HEK293 (cell line): Measurements from ENCODE around the gene AGMAT.
A peak's percentile ranks its signal among the peaks of the same experiment; 100 is the strongest.

Experiments
- AEBP2 ChIP-seq: fragments of 450-650 bp; formaldehyde crosslinking; IDR thresholded peaks from 2 replicates; pipeline ENCODE4 v1.5.1; 2016; ENCODE audit warnings: missing biosample characterization, missing genetic modification characterization, borderline replicate concordance
- BCL6B ChIP-seq: fragments of 450-650 bp; formaldehyde crosslinking; IDR thresholded peaks from 2 replicates; pipeline ENCODE4 v1.5.1; 2017; ENCODE audit warnings: missing biosample characterization, missing genetic modification characterization
- EGR2 ChIP-seq: fragments of 450-650 bp; formaldehyde crosslinking; IDR thresholded peaks from 2 replicates; pipeline ENCODE4 v1.5.1; 2016; ENCODE audit warnings: low read depth, missing biosample characterization, missing genetic modification characterization
- HOXC10 ChIP-seq: sonication (generic); formaldehyde crosslinking; IDR thresholded peaks from 2 replicates; pipeline ENCODE4 v1.8.1; 2023; ENCODE audit warnings: mild to moderate bottlenecking, missing genetic modification reagents
- HOXD13 ChIP-seq: sonication (generic); formaldehyde crosslinking; IDR thresholded peaks from 2 replicates; pipeline ENCODE4 v1.8.0; 2022; ENCODE audit warnings: missing genetic modification reagents, borderline replicate concordance
- INSM2 ChIP-seq: fragments of 450-650 bp; formaldehyde crosslinking; IDR thresholded peaks from 2 replicates; pipeline ENCODE4 v1.5.1; 2016; ENCODE audit warnings: missing biosample characterization, missing genetic modification characterization
- KLF1 ChIP-seq: fragments of 450-650 bp; formaldehyde crosslinking; IDR thresholded peaks from 2 replicates; pipeline ENCODE4 v1.5.1; 2016; ENCODE audit warnings: missing biosample characterization, missing genetic modification characterization
- KLF8 ChIP-seq: fragments of 450-650 bp; formaldehyde crosslinking; IDR thresholded peaks from 2 replicates; pipeline ENCODE4 v1.5.1; 2016; ENCODE audit warnings: missing biosample characterization, missing genetic modification characterization
- OSR2 ChIP-seq: fragments of 450-650 bp; formaldehyde crosslinking; IDR thresholded peaks from 2 replicates; pipeline ENCODE4 v1.5.1; 2016; ENCODE audit warnings: missing biosample characterization, missing genetic modification characterization
- PATZ1 ChIP-seq: fragments of 450-650 bp; formaldehyde crosslinking; IDR thresholded peaks from 2 replicates; pipeline ENCODE4 v1.5.1; 2016; ENCODE audit warnings: missing biosample characterization, missing genetic modification characterization
- PBX3 ChIP-seq: sonication (generic); formaldehyde crosslinking; IDR thresholded peaks from 2 replicates; pipeline ENCODE4 v1.8.1; 2022; ENCODE audit warnings: mild to moderate bottlenecking, moderate library complexity, missing genetic modification reagents
- SALL2 ChIP-seq: fragments of 450-650 bp; formaldehyde crosslinking; IDR thresholded peaks from 2 replicates; pipeline ENCODE4 v1.5.0; 2017; ENCODE audit warnings: missing biosample characterization, mild to moderate bottlenecking, missing genetic modification characterization, borderline replicate concordance
- SETDB1 ChIP-seq: IDR thresholded peaks from one replicate; pipeline ENCODE4 v1.6.1; 2017; ENCODE audit warnings: mild to moderate bottlenecking, low read length, moderate library complexity, mixed read lengths; ENCODE audit not compliant: insufficient read length
- ZBTB20 ChIP-seq: fragments of 450-650 bp; formaldehyde crosslinking; IDR thresholded peaks from 2 replicates; pipeline ENCODE4 v1.5.1; 2016; ENCODE audit warnings: missing biosample characterization, missing genetic modification characterization
- ZFP41 ChIP-seq: fragments of 450-650 bp; formaldehyde crosslinking; IDR thresholded peaks from 2 replicates; pipeline ENCODE4 v1.5.1; 2016; ENCODE audit warnings: missing biosample characterization, missing genetic modification characterization, borderline replicate concordance
- ZFP69B ChIP-seq: fragments of 450-650 bp; formaldehyde crosslinking; IDR thresholded peaks from 2 replicates; pipeline ENCODE4 v1.5.1; 2016; ENCODE audit warnings: missing biosample characterization, missing genetic modification characterization
- ZNF157 ChIP-seq: fragments of 450-650 bp; formaldehyde crosslinking; IDR thresholded peaks from 2 replicates; pipeline ENCODE4 v1.5.1; 2016; ENCODE audit warnings: missing biosample characterization, missing genetic modification characterization
- ZNF175 ChIP-seq: fragments of 450-650 bp; formaldehyde crosslinking; IDR thresholded peaks from 2 replicates; pipeline ENCODE4 v1.5.1; 2016; ENCODE audit warnings: missing biosample characterization, missing genetic modification characterization
- ZNF239 ChIP-seq: fragments of 450-650 bp; formaldehyde crosslinking; IDR thresholded peaks from 2 replicates; pipeline ENCODE4 v1.5.1; 2016; ENCODE audit warnings: missing biosample characterization, missing genetic modification characterization
- ZNF24 ChIP-seq: fragments of 450-650 bp; formaldehyde crosslinking; IDR thresholded peaks from 2 replicates; pipeline ENCODE4 v1.5.1; 2016; ENCODE audit warnings: missing biosample characterization, missing genetic modification characterization
- ZNF302 ChIP-seq: fragments of 450-650 bp; formaldehyde crosslinking; IDR thresholded peaks from 2 replicates; pipeline ENCODE4 v1.5.1; 2016; ENCODE audit warnings: missing biosample characterization, missing genetic modification characterization, low read depth
- ZNF341 ChIP-seq: fragments of 450-650 bp; formaldehyde crosslinking; IDR thresholded peaks from 2 replicates; pipeline ENCODE4; 2016; ENCODE audit warnings: low read depth, missing biosample characterization, missing genetic modification characterization
- ZNF394 ChIP-seq: fragments of 450-650 bp; formaldehyde crosslinking; IDR thresholded peaks from 2 replicates; pipeline ENCODE4 v1.5.1; 2016; ENCODE audit warnings: missing biosample characterization, missing genetic modification characterization, mild to moderate bottlenecking, moderate library complexity, borderline replicate concordance
- ZNF398 ChIP-seq: fragments of 450-650 bp; formaldehyde crosslinking; IDR thresholded peaks from 2 replicates; pipeline ENCODE4 v1.5.1; 2017; ENCODE audit warnings: missing biosample characterization, missing genetic modification characterization
- ZNF433 ChIP-seq: fragments of 450-650 bp; formaldehyde crosslinking; IDR thresholded peaks from 2 replicates; pipeline ENCODE4 v1.5.1; 2016; ENCODE audit warnings: missing biosample characterization, missing genetic modification characterization, low read depth
- ZNF521 ChIP-seq: fragments of 450-650 bp; formaldehyde crosslinking; IDR thresholded peaks from 2 replicates; pipeline ENCODE4 v1.5.1; 2017; ENCODE audit warnings: missing biosample characterization, mild to moderate bottlenecking, missing genetic modification characterization
- ZNF624 ChIP-seq: fragments of 450-650 bp; formaldehyde crosslinking; IDR thresholded peaks from 2 replicates; pipeline ENCODE4 v1.5.1; 2017; ENCODE audit warnings: missing biosample characterization, missing genetic modification characterization
- ZNF660 ChIP-seq: fragments of 450-650 bp; IDR thresholded peaks from 2 replicates; pipeline ENCODE4 v1.5.1; 2018; ENCODE audit warnings: missing biosample characterization, mild to moderate bottlenecking, missing genetic modification characterization
- ZNF664 ChIP-seq: fragments of 450-650 bp; formaldehyde crosslinking; IDR thresholded peaks from 2 replicates; pipeline ENCODE4 v1.5.1; 2016; ENCODE audit warnings: missing biosample characterization, missing genetic modification characterization
- ZNF707 ChIP-seq: fragments of 450-650 bp; formaldehyde crosslinking; IDR thresholded peaks from 2 replicates; pipeline ENCODE4 v1.5.1; 2016; ENCODE audit warnings: missing biosample characterization, missing genetic modification characterization
- ZNF777 ChIP-seq: fragments of 450-650 bp; formaldehyde crosslinking; IDR thresholded peaks from 2 replicates; pipeline ENCODE4 v1.5.1; 2017; ENCODE audit warnings: missing biosample characterization, missing genetic modification characterization, borderline replicate concordance

Gene AGMAT

GRCh38 chr1:15616373-15617172 is 31.7 kb upstream of the AGMAT start (continued):
- TF ChIP-seq PATZ1 (no peak), ZNF175 (tag by site-specific recombination) (no peak), ZNF433 (tag by site-specific recombination) (no peak), ZNF521 (tag by site-specific recombination) (no peak), ZNF660 (tag by site-specific recombination) (no peak), OSR2 (tag by site-specific recombination) (peak; percentile 33; the same call in 1 of the 2 replicates), AEBP2 (tag by site-specific recombination) (no peak), BCL6B (no peak), HOXD13 (CRISPR knock-in tag) (no peak), ZNF777 (tag by site-specific recombination) (no peak), HOXC10 (CRISPR knock-in tag) (no peak), ZBTB20 (tag by site-specific recombination) (peak; percentile 46; the same call in 1 of the 2 replicates), ZNF157 (tag by site-specific recombination) (no peak), ZNF664 (tag by site-specific recombination) (no peak), SETDB1 (no peak), ZNF239 (tag by site-specific recombination) (no peak), ZNF394 (tag by site-specific recombination) (no peak; the same call in 1 of the 2 replicates), ZNF302 (tag by site-specific recombination) (no peak), ZNF24 (peak; percentile 67; the same call in 1 of the 2 replicates), SALL2 (tag by site-specific recombination) (no peak), EGR2 (tag by site-specific recombination) (peak; percentile 92), ZNF624 (no peak), ZNF707 (no peak), ZNF398 (no peak), ZNF341 (tag by site-specific recombination) (peak; percentile 92), KLF8 (tag by site-specific recombination) (no peak), ZFP41 (tag by site-specific recombination) (no peak), ZFP69B (0 out of 2 replicates have a peak, but pooled peaks have one; percentile 23), INSM2 (tag by site-specific recombination) (no peak), KLF1 (tag by site-specific recombination) (no peak), PBX3 (CRISPR knock-in tag) (no peak)
